SK-N-SH treated with all-trans-retinoic acid at 6 μM for 48 hours (cell line): ENCODE data around the gene GRAMD1B.

Experiments used
- ATAC-seq: fragments of 200-7000 bp; cut with Tn5 transposase; 3 replicates; pipeline ENCODE4 v1.9.1; 2020; ENCODE audit warnings: mild to moderate bottlenecking, moderate library complexity
- ARNTL ChIP-seq: fragments of 450-650 bp; formaldehyde crosslinking; IDR thresholded peaks from 2 replicates; pipeline ENCODE4 v1.5.0; 2020; ENCODE audit warnings: low read depth, mild to moderate bottlenecking, moderate library complexity, borderline replicate concordance
- BACH2 ChIP-seq: fragments of 250-450 bp; sonication (Bioruptor Pico); IDR thresholded peaks from 2 replicates; pipeline ENCODE4 v1.9.0; 2021; ENCODE audit warnings: mild to moderate bottlenecking, borderline replicate concordance
- CSDC2 ChIP-seq: fragments of 250-450 bp; sonication (Bioruptor Pico); IDR thresholded peaks from 2 replicates; pipeline ENCODE4 v1.5.0; 2020; ENCODE audit warnings: mild to moderate bottlenecking, moderate library complexity
- ESRRG ChIP-seq: fragments of 250-450 bp; sonication (Bioruptor Pico); IDR thresholded peaks from 2 replicates; pipeline ENCODE4 v1.6.1; 2021; ENCODE audit warnings: mild to moderate bottlenecking
- GLIS3 ChIP-seq: fragments of 250-450 bp; sonication (Bioruptor Pico); IDR thresholded peaks from 2 replicates; pipeline ENCODE4 v1.5.0; 2020; ENCODE audit warnings: mild to moderate bottlenecking, moderate library complexity
- ISL1 ChIP-seq: fragments of 250-450 bp; sonication (Bioruptor Pico); IDR thresholded peaks from 2 replicates; pipeline ENCODE4 v2.1.2; 2022; ENCODE audit warnings: mild to moderate bottlenecking, moderate library complexity
- OSR1 ChIP-seq: fragments of 250-450 bp; sonication (Bioruptor Pico); IDR thresholded peaks from 2 replicates; pipeline ENCODE4 v1.8.0; 2022; ENCODE audit warnings: moderate library complexity, mild to moderate bottlenecking, inconsistent platforms
- PATZ1 ChIP-seq: fragments of 250-450 bp; sonication (Bioruptor Pico); IDR thresholded peaks from 2 replicates; pipeline ENCODE4 v1.8.0; 2020; ENCODE audit warnings: mild to moderate bottlenecking, moderate library complexity, borderline replicate concordance
- POU6F1 ChIP-seq: fragments of 250-450 bp; sonication (Bioruptor Pico); IDR thresholded peaks from 2 replicates; pipeline ENCODE4 v1.8.0; 2021; ENCODE audit warnings: low read depth, mild to moderate bottlenecking, moderate library complexity, borderline replicate concordance
- PPARA ChIP-seq: fragments of 250-450 bp; sonication (Bioruptor Pico); IDR thresholded peaks from 2 replicates; pipeline ENCODE4 v1.5.0; 2020; ENCODE audit warnings: mild to moderate bottlenecking, borderline replicate concordance
- RARB ChIP-seq: fragments of 250-450 bp; sonication (Bioruptor Pico); IDR thresholded peaks from 2 replicates; pipeline ENCODE4 v1.8.0; 2021; ENCODE audit warnings: mild to moderate bottlenecking, moderate library complexity
- SNAI2 ChIP-seq: fragments of 250-450 bp; sonication (Bioruptor Pico); IDR thresholded peaks from 2 replicates; pipeline ENCODE4 v1.5.0; 2020; ENCODE audit warnings: mild to moderate bottlenecking, moderate library complexity
- TCF4 ChIP-seq: fragments of 250-450 bp; sonication (Bioruptor Pico); IDR thresholded peaks from 2 replicates; pipeline ENCODE4 v1.8.0; 2021; ENCODE audit warnings: mild to moderate bottlenecking, moderate library complexity, borderline replicate concordance
- TOX ChIP-seq: fragments of 250-450 bp; sonication (Bioruptor Pico); IDR thresholded peaks from 2 replicates; pipeline ENCODE4 v1.8.0; 2021; ENCODE audit warnings: mild to moderate bottlenecking, moderate library complexity, borderline replicate concordance
- ZC3H10 ChIP-seq: fragments of 250-450 bp; sonication (Bioruptor Pico); IDR thresholded peaks from 2 replicates; pipeline ENCODE4 v1.5.1; 2021; ENCODE audit warnings: mild to moderate bottlenecking, moderate library complexity
- ZFP3 ChIP-seq: fragments of 250-450 bp; sonication (Bioruptor Pico); IDR thresholded peaks from 2 replicates; pipeline ENCODE4 v1.5.0; 2020; ENCODE audit warnings: mild to moderate bottlenecking, moderate library complexity
- ZFP30 ChIP-seq: fragments of 450-650 bp; formaldehyde crosslinking; IDR thresholded peaks from 2 replicates; pipeline ENCODE4 v1.5.0; 2022; ENCODE audit warnings: mild to moderate bottlenecking, moderate library complexity
- ZNF565 ChIP-seq: fragments of 450-650 bp; formaldehyde crosslinking; conservative IDR thresholded peaks from 2 replicates; pipeline ENCODE4 v1.5.0; 2020; ENCODE audit warnings: low read depth, mild to moderate bottlenecking, moderate library complexity
- ZNF70 ChIP-seq: fragments of 450-650 bp; formaldehyde crosslinking; IDR thresholded peaks from 2 replicates; pipeline ENCODE4 v1.5.0; 2020; ENCODE audit warnings: mild to moderate bottlenecking, moderate library complexity
- ZNF8 ChIP-seq: fragments of 450-650 bp; formaldehyde crosslinking; IDR thresholded peaks from 2 replicates; pipeline ENCODE4 v1.5.0; 2020; ENCODE audit warnings: mild to moderate bottlenecking, moderate library complexity
- TF ChIP-seq, protein P1 (sequence below): fragments of 250-450 bp; sonication (Bioruptor Pico); IDR thresholded peaks from 2 replicates; pipeline ENCODE4 v1.5.1; 2021; ENCODE audit warnings: mild to moderate bottlenecking, moderate library complexity
- TF ChIP-seq, protein P2 (sequence below): fragments of 250-450 bp; sonication (Bioruptor Pico); IDR thresholded peaks from 2 replicates; pipeline ENCODE4 v1.5.1; 2020; ENCODE audit warnings: low read depth, mild to moderate bottlenecking, moderate library complexity

The GRAMD1B gene

GRCh38 chr11:123527947-123528346 lies 97.9 kb downstream of the GRAMD1B start (continued):
- TF ChIP-seq, protein P1, sequence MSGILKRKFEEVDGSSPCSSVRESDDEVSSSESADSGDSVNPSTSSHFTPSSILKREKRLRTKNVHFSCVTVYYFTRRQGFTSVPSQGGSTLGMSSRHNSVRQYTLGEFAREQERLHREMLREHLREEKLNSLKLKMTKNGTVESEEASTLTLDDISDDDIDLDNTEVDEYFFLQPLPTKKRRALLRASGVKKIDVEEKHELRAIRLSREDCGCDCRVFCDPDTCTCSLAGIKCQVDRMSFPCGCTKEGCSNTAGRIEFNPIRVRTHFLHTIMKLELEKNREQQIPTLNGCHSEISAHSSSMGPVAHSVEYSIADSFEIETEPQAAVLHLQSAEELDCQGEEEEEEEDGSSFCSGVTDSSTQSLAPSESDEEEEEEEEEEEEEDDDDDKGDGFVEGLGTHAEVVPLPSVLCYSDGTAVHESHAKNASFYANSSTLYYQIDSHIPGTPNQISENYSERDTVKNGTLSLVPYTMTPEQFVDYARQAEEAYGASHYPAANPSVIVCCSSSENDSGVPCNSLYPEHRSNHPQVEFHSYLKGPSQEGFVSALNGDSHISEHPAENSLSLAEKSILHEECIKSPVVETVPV (CRISPR knock-in tag) = no peak
- no peak for TF ChIP-seq POU6F1 (CRISPR knock-in tag)
- TF ChIP-seq RARB (CRISPR knock-in tag) = no peak
- TF ChIP-seq CSDC2 (CRISPR knock-in tag) = no peak
- TF ChIP-seq ZNF565 (CRISPR knock-in tag) = no peak
- TF ChIP-seq BACH2 (CRISPR knock-in tag) = no peak

- TF ChIP-seq OSR1 (CRISPR knock-in tag) (no peak), SNAI2 (CRISPR knock-in tag) (no peak), GLIS3 (CRISPR knock-in tag) (no peak), POU6F1 (CRISPR knock-in tag) (no peak), ZFP3 (no peak), CSDC2 (CRISPR knock-in tag) (no peak), ISL1 (CRISPR knock-in tag) (no peak), ZC3H10 (CRISPR knock-in tag) (no peak), ZNF8 (CRISPR knock-in tag) (no peak), BACH2 (CRISPR knock-in tag) (no peak), TCF4 (CRISPR knock-in tag) (no peak), ZFP30 (CRISPR knock-in tag) (no peak), TOX (no peak), ESRRG (CRISPR knock-in tag) (no peak), PPARA (no peak), ARNTL (no peak), ZNF70 (CRISPR knock-in tag) (no peak)
- TF ChIP-seq, protein P1 (CRISPR knock-in tag) = no peak
- TF ChIP-seq, protein P2, sequence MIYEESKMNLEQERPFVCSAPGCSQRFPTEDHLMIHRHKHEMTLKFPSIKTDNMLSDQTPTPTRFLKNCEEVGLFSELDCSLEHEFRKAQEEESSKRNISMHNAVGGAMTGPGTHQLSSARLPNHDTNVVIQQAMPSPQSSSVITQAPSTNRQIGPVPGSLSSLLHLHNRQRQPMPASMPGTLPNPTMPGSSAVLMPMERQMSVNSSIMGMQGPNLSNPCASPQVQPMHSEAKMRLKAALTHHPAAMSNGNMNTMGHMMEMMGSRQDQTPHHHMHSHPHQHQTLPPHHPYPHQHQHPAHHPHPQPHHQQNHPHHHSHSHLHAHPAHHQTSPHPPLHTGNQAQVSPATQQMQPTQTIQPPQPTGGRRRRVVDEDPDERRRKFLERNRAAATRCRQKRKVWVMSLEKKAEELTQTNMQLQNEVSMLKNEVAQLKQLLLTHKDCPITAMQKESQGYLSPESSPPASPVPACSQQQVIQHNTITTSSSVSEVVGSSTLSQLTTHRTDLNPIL (CRISPR knock-in tag) = no peak
- TF ChIP-seq, all 23 proteins: peak for 0
- ATAC-seq = no peak
Measured at GRCh38 chr11:123531325-123531724, 101.3 kb downstream of the GRAMD1B start.

- no peak for ATAC-seq
- TF ChIP-seq ZNF70 (CRISPR knock-in tag) (no peak), ZFP30 (CRISPR knock-in tag) (no peak), TCF4 (CRISPR knock-in tag) (no peak), ZNF565 (CRISPR knock-in tag) (no peak), RARB (CRISPR knock-in tag) (no peak)
Measured at GRCh38 chr11:123532131-123532530, 102.1 kb downstream of the GRAMD1B start.

- ATAC-seq = no peak
- no peak for TF ChIP-seq ZNF8 (CRISPR knock-in tag)
- TF ChIP-seq OSR1 (CRISPR knock-in tag) = no peak
- TF ChIP-seq CSDC2 (CRISPR knock-in tag) = no peak
- TF ChIP-seq ZNF70 (CRISPR knock-in tag) = no peak
- no peak for TF ChIP-seq ZNF565 (CRISPR knock-in tag)
- TF ChIP-seq ISL1 (CRISPR knock-in tag) = no peak
- no peak for TF ChIP-seq SNAI2 (CRISPR knock-in tag)
- no peak for TF ChIP-seq POU6F1 (CRISPR knock-in tag)
- no peak for TF ChIP-seq PATZ1 (CRISPR knock-in tag)
- no peak for TF ChIP-seq GLIS3 (CRISPR knock-in tag)
Measured at GRCh38 chr11:123535401-123535800, 105.3 kb downstream of the GRAMD1B start.
